Vagina (tissue), 2 donors: ENCODE results near the gene NCOA3.

ENCODE experiments used
- POLR2A ChIP-seq, 2 donors: fragments of 450-650 bp; IDR thresholded peaks; one replicate each; pipeline ENCODE4 v1.6.1; 2017; ENCODE audit warnings: antibody characterized with exemption in 2 of 2, mild to moderate bottlenecking in 2 of 2, moderate library complexity in 2 of 2
- POLR2AphosphoS5 ChIP-seq, 2 donors: sonication (generic); formaldehyde crosslinking; IDR thresholded peaks; one replicate each; pipeline ENCODE4 v1.9.0; 2017; ENCODE audit warnings: antibody characterized with exemption in 2 of 2, mild to moderate bottlenecking in 2 of 2, low read depth in 1 of 2; ENCODE audit not compliant: insufficient read depth in 1 of 2
- TF ChIP-seq, protein P1 (sequence below), 3 experiments: fragments of 450-650 bp in 2 of 3; fragments of 200-600 bp in 1 of 3; sonication (generic) in 1 of 3; IDR thresholded peaks; one replicate each; pipeline ENCODE4 v1.5.1; 2017 to 2019; ENCODE audit warnings: antibody characterized with exemption in 3 of 3, mild to moderate bottlenecking in 2 of 3, moderate library complexity in 2 of 3

DNA sequence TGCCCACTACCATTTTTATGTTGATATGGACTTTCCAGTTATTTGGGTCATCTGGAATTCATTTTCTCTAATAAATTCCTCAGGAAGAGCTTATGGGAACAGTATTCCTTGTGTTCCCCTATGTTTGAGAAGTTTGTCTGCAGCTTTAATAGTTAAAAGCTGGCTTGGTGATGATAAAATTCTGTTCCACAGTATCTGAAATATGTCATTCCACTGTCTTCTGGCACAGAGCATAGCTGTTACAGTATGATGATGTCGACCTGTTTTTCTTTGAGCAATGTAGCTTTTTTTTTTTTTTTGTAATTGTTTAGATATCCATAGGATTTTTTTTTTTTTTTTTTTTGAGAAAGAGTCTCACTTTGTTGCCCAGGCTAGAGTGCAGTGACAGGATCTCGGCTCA lies 43.2 kb downstream of the NCOA3 start:
- TF ChIP-seq, protein P1, sequence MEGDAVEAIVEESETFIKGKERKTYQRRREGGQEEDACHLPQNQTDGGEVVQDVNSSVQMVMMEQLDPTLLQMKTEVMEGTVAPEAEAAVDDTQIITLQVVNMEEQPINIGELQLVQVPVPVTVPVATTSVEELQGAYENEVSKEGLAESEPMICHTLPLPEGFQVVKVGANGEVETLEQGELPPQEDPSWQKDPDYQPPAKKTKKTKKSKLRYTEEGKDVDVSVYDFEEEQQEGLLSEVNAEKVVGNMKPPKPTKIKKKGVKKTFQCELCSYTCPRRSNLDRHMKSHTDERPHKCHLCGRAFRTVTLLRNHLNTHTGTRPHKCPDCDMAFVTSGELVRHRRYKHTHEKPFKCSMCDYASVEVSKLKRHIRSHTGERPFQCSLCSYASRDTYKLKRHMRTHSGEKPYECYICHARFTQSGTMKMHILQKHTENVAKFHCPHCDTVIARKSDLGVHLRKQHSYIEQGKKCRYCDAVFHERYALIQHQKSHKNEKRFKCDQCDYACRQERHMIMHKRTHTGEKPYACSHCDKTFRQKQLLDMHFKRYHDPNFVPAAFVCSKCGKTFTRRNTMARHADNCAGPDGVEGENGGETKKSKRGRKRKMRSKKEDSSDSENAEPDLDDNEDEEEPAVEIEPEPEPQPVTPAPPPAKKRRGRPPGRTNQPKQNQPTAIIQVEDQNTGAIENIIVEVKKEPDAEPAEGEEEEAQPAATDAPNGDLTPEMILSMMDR (IDR thresholded peaks at IDR 0.05): no peak
- no peak for TF ChIP-seq POLR2A (IDR thresholded peaks at IDR 0.05)
- TF ChIP-seq POLR2AphosphoS5 (IDR thresholded peaks at IDR 0.05; ENCODE audit: insufficient read depth in 1 of 2, low read depth in 1 of 2): no peak
